ENCODE measurements around the gene RASD1.
A peak's percentile ranks its signal among the peaks of the same experiment; 100 is the strongest.
"Not testable (repeated sequence)": the region's sequence is repeated elsewhere in the genome, so short reads cannot be mapped to it uniquely, and the experiment has no call there.

RASD1 gene

DNA sequence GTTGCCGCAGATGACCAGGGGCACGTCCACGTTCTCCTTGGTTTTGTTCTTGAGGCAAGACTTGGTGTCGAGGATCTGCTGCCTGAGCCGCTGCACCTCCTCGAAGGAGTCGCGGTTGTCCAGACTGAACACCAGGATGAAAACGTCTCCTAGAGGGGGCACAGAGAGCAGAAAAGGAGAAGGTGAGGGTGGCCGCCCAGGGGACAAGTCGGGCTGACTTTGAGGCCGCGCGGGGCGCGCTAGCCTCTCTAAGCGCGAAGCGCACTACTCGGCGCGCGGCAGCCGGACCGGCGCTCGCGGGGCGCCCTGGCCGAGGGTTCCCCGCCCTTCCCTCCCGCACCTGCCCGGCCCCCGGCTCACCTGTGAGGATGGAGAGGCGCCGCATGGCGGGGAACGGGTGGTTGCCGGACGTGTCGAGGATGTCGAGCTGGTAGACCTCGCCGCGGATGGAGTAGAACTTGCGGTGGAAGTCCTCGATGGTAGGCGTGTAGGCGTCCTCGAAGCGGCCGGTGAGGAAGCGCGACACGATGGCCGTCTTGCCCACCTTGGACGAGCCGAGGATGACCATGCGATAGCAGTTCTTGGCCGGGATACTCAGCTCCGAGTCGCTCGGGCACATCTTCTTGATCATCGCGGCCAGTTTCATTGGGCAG is 533 bp downstream of the RASD1 start:
- peak in 1 of 2 donors; percentile 18 for DNase-seq

DNA sequence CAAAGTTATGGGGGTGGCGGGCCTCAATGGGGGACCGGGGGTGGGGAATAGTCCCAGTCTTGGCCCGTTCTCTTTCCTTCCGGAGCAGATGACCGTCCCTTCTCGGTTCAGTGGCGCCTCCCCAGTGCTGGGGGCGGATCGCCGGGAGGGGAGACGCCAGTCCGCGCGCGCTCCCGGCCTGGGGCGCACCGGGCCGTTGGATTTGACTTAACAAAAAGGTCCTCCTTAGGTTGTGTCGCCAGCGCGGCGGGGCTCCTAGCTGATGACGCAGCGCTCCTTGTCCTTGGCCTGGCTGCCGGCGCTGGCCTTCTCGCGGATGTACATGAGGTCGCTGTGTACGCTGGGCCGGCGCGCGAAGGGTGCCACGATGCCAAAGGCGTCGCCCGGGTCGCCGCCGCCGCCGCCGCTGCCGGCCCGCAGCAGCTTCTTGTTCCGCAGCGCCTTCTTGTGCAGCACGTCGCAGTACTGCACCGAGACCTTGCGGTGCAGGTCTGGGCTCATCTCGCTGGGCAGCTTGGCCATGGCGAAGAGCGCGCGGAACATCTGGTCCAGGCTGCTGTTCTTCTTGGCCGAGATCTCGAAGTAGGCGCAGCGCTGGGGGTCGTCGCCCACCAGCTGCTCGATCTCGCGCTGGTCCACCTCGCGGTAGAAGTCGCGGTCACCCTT is 1.2 kb downstream of the RASD1 start:
- DNase-seq, result no peak

GRCh38 chr17:17494499-17494869 is 1.7 kb downstream of the RASD1 start:
- no peak for DNase-seq

- DNase-seq, result no peak
Observed at GRCh38 chr17:17493986-17494466, 2.2 kb downstream of the RASD1 start.

DNA sequence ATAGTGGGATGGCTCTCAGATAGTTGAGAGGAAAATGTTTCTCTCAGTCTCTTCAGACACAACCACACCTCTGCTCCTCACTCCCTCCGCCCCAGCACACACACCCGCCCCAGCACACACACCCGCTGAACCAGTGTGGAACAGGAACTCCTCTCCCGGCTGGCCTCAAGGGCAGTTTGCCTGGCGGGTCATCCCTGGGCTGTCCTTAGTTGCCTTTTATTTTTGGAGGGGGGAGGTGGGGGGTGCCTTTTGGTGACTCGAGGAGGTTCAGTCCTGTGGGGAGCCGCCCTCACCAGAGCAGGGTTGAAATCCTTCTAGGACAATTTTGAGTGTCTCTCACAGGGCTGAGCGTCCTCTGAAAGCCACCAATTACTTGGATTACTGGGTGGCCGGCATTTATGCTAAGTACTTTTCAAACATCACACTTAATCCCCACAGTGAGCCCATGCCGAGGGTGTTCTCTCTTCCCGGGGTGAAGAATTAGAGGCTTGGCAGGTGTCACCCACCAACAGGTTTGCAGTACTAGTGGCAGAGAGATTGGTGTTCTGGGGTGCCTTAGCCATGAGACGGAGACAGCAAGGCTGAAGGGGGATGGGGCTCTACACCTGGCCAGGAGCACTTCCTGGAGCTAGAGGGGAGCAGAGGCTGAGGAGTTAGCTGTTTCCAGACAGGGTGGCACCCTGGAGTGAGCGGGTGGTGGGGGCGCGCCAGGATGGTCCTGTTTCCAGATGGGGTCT is 2.8 kb downstream of the RASD1 start:
- no peak for DNase-seq

GRCh38 chr17:17492571-17492970 is 3.6 kb downstream of the RASD1 start:
- DNase-seq, result no peak

GRCh38 chr17:17492085-17492484 is 4.1 kb downstream of the RASD1 start:
- no peak for DNase-seq

- no peak for DNase-seq
Observed at GRCh38 chr17:17491546-17491988, 4.6 kb downstream of the RASD1 start.

DNA sequence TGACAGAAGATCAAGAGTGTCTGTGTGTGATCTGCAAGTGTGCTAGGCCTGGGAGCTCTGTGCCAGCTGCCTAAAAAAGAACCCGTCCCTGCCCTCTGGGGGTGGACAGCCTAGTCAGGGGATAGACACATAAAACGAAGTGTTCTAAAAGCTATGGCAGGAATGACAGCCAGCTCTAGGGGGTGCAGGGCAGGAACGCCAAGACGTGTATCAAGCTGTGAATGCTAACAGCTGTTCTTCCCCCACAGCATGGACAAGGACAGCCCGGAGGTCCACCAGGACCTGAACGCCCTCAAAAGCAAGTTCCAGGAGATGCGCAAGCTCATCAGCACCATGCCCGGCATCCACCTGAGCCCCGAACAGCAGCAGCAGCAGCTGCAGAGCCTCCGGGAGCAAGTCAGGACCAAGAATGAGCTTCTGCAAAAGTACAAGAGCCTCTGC is 5.1 kb downstream of the RASD1 start:
- no peak for DNase-seq

DNA sequence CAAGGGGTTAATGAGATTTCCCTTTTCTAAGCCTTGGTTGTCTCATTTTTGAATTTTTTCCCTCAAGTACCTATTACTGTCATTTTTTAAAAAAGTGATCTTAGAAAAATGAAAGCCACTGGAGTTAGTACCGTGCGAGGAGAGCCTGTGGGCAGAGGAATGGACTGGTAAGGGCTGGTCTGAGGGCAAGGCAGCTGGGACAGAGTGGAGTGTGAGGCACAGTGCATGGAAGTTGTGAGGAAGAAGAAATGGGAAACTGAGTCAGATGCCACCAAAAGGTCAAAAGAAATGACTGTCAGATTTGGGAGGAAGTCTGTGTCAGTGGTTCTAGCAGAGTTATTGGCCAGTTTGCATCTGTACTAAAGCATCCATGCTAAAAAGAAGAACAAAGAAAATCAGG is 8.2 kb downstream of the RASD1 start:
- no peak for DNase-seq

DNA sequence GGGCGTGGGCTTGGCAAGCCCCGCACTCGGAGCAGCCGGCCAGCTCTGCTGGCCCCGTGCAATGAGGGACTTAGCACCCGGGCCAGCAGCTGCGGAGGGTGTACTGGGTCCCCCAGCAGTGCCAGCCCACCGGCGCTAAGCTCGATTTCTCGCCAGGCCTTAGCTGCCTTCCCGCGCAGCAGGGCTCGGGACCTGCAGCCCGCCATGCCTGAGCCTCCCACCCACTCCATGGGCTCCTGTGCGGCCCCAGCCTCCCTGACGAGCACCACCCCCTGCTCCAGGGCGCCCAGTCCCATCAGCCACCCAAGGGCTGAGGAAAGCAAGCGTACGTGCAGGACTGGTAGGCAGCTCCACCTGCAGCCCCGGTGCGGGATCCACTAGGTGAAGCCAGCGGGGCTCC is 9.8 kb downstream of the RASD1 start:
- not testable (repeated sequence) for DNase-seq

- DNase-seq, result no peak
Observed at GRCh38 chr17:17485420-17485819, 10.8 kb downstream of the RASD1 start.

GRCh38 chr17:17484451-17484899 is 11.7 kb downstream of the RASD1 start:
- DNase-seq, result no peak

GRCh38 chr17:17481860-17482259 is 14.3 kb downstream of the RASD1 start:
- no peak for DNase-seq

- no peak for DNase-seq
Observed at GRCh38 chr17:17480593-17481148, 15.5 kb downstream of the RASD1 start.

GRCh38 chr17:17479209-17479608 is 17.0 kb downstream of the RASD1 start:
- no peak for DNase-seq

GRCh38 chr17:17476865-17477467 is 19.2 kb downstream of the RASD1 start, which contains the start of gene MED9:
TSS of gene MED9 (plus strand) at chr17:17477000. CDS start at chr17:17477042, 42 bp downstream.
- peak; percentile 92 to 94 for DNase-seq

GRCh38 chr17:17474341-17474740 is 21.9 kb downstream of the RASD1 start:
- no peak for DNase-seq

- no peak for DNase-seq
Observed at GRCh38 chr17:17472333-17472920, 23.8 kb downstream of the RASD1 start.

DNA sequence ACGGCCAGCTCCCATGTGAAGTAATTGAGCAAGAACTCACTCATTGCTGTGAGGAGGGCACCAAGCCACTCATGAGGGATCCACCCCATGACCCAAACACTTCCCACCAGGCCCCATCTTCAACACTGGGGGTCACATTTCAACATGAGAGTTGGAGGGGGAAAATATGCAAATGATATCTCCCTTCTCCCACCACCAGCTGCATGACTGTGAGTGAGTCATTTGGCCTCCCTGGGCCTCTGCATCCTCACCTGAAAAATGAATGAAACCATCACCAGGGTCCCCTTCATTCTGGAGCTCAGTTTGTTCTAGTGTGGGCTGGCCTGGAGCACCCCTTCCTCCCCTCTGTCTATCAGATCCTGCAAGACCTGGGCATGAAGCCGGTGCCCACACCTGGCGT is 26.2 kb downstream of the RASD1 start:
- no peak for DNase-seq

GRCh38 chr17:17469358-17469757 is 26.8 kb downstream of the RASD1 start:
- DNase-seq, result no peak

- DNase-seq, result no peak
Observed at GRCh38 chr17:17468217-17469010, 27.8 kb downstream of the RASD1 start.
